H1 (cell line): Measurements from ENCODE around the gene KIF21A. TPM values are rescaled to one million over a fixed set of nuclear protein-coding genes. Genes with fewer than 3 reads are reported as not detected.

Source experiments
- CTCF ChIA-PET: fragments of 300-600 bp; sonication (Branson Sonifier 250); formaldehyde crosslinking; loops from one replicate; lab custom pipeline; 2021; ENCODE audit not compliant: partially characterized antibody; lab: Charles Lee
- POLR2A ChIA-PET: fragments of 300-600 bp; sonication (Branson Sonifier 250); formaldehyde crosslinking; loops from one replicate; lab custom pipeline; 2021; ENCODE audit warnings: inconsistent platforms; ENCODE audit not compliant: partially characterized antibody; lab: Charles Lee
- DNase-seq, 2 experiments: peaks; one replicate each; pipeline versions ENCODE4 v3.0.0 to v3.0.0-alpha.2; 2010 to 2022; ENCODE audit warnings: low spot score in 2 of 2, low read depth in 1 of 2, mixed read lengths in 1 of 2
- FAIRE-seq: peaks from 2 replicates; lab custom pipeline; 2011; peaks lifted over from hg19 to GRCh38; lab: Jason Lieb, UNC
- H2AFZ ChIP-seq: 2 replicates; pipeline ENCODE4 v1.8.1; 2012; ENCODE audit warnings: low read length, inconsistent platforms
- H2AK5ac ChIP-seq: 2 replicates; pipeline ENCODE4 v1.6.1; 2013; ENCODE audit warnings: low read depth, low read length
- H2BK120ac ChIP-seq: replicated peaks from 2 replicates; pipeline ENCODE3; 2013; ENCODE audit warnings: low read depth, low read length, inconsistent platforms
- H2BK12ac ChIP-seq: 2 replicates; pipeline ENCODE4 v1.6.1; 2013; ENCODE audit warnings: low read depth, low read length
- H2BK15ac ChIP-seq: 2 replicates; pipeline ENCODE4 v1.6.1; 2013; ENCODE audit warnings: low read length
- H2BK20ac ChIP-seq: 2 replicates; pipeline ENCODE4 v1.6.1; 2013; ENCODE audit warnings: low read length
- H2BK5ac ChIP-seq: 2 replicates; pipeline ENCODE4 v1.6.1; 2013; ENCODE audit warnings: low read depth, low read length
- H3K14ac ChIP-seq: 2 replicates; pipeline ENCODE4 v1.6.1; 2013; ENCODE audit warnings: inconsistent platforms; ENCODE audit not compliant: insufficient read length
- H3K18ac ChIP-seq: 2 replicates; pipeline ENCODE4 v1.6.1; 2013; ENCODE audit warnings: low read length; ENCODE audit errors: extremely low read depth
- H3K23ac ChIP-seq: 2 replicates; pipeline ENCODE4 v1.6.1; 2013; ENCODE audit warnings: inconsistent platforms; ENCODE audit not compliant: insufficient read length
- H3K23me2 ChIP-seq: 2 replicates; pipeline ENCODE4 v1.6.1; 2013; ENCODE audit warnings: low read depth, low read length
- H3K27ac ChIP-seq: 2 replicates; pipeline ENCODE4 v1.6.1; 2011; ENCODE audit warnings: low read depth, low read length, inconsistent platforms
- H3K27me3 ChIP-seq, 4 experiments: replicated peaks in 1 of 4; 1 replicate in 1 of 4; 2 replicates in 3 of 4; pipeline versions ENCODE4 v1.6.1 to v1.8.1; 2011 to 2013; ENCODE audit warnings: low read length in 3 of 4, mild to moderate bottlenecking in 3 of 4, inconsistent platforms in 2 of 4, mixed read lengths in 2 of 4, moderate library complexity in 1 of 4; ENCODE audit not compliant: control insufficient read depth in 3 of 4, insufficient read depth in 3 of 4; ENCODE audit errors: extremely low read depth in 1 of 4
- H3K36me3 ChIP-seq, 4 experiments: 2 replicates each; pipeline versions ENCODE4 v1.6.1 to v1.8.1; 2011 to 2013; ENCODE audit warnings: mild to moderate bottlenecking in 4 of 4, low read length in 3 of 4, moderate library complexity in 2 of 4, control low read depth in 1 of 4, inconsistent platforms in 1 of 4; ENCODE audit not compliant: insufficient read depth in 4 of 4, control insufficient read depth in 2 of 4
- H3K4ac ChIP-seq: replicated peaks from 2 replicates; pipeline ENCODE3; 2013; ENCODE audit warnings: low read length, low read depth, mixed read lengths, inconsistent platforms; ENCODE audit not compliant: insufficient read length
- H3K4me1 ChIP-seq, 4 experiments: replicated peaks in 1 of 4; 1 replicate in 1 of 4; 2 replicates in 3 of 4; pipeline versions ENCODE4 v1.6.1 to v1.8.1; 2011 to 2013; ENCODE audit warnings: low read length in 3 of 4, inconsistent platforms in 2 of 4, mixed read lengths in 1 of 4; ENCODE audit not compliant: insufficient read depth in 4 of 4, control insufficient read depth in 3 of 4
- H3K4me2 ChIP-seq, 2 experiments: 2 replicates each; pipeline versions ENCODE4 v1.6.1 to v1.8.1; 2011 to 2013; ENCODE audit warnings: low read depth in 2 of 2, low read length in 2 of 2, control low read depth in 1 of 2, inconsistent platforms in 1 of 2, mild to moderate bottlenecking in 1 of 2; ENCODE audit not compliant: insufficient read depth in 1 of 2
- H3K4me3 ChIP-seq, 4 experiments: fragments of 200-600, 300-600 bp in 1 of 4; sonication (generic), shearing (Covaris generic), sonication (Bioruptor Twin) in 1 of 4; 2 replicates each; pipeline versions ENCODE4 v1.5.1 to v1.8.1; 2011 to 2016; ENCODE audit warnings: low read length in 4 of 4, low read depth in 3 of 4, control low read depth in 2 of 4, inconsistent platforms in 2 of 4, mild to moderate bottlenecking in 2 of 4, mixed read lengths in 1 of 4, moderate library complexity in 1 of 4; ENCODE audit not compliant: insufficient read depth in 2 of 4; ENCODE audit errors: extremely low read depth in 1 of 4
- H3K56ac ChIP-seq: replicated peaks from 2 replicates; pipeline ENCODE3; 2013; ENCODE audit warnings: low read depth, mild to moderate bottlenecking, mixed read lengths, low read length, inconsistent platforms; ENCODE audit not compliant: insufficient read length
- H3K79me1 ChIP-seq: 2 replicates; pipeline ENCODE4 v1.6.1; 2013; ENCODE audit warnings: low read depth, low read length, control low read depth
- H3K79me2 ChIP-seq, 2 experiments: 2 replicates each; pipeline versions ENCODE4 v1.6.1 to v1.8.1; 2012 to 2013; ENCODE audit warnings: low read length in 2 of 2, mild to moderate bottlenecking in 2 of 2, inconsistent platforms in 1 of 2; ENCODE audit not compliant: insufficient read depth in 2 of 2, control insufficient read depth in 1 of 2
- H3K9ac ChIP-seq, 4 experiments: replicated peaks in 1 of 4; 1 replicate in 1 of 4; 2 replicates in 3 of 4; pipeline versions ENCODE4 v1.6.1 to v1.8.1; 2011 to 2013; ENCODE audit warnings: low read depth in 3 of 4, low read length in 3 of 4, control low read depth in 2 of 4, mild to moderate bottlenecking in 2 of 4, moderate library complexity in 2 of 4, inconsistent platforms in 1 of 4; ENCODE audit errors: extremely low read depth in 1 of 4
- H3K9me3 ChIP-seq, 2 experiments: 2 replicates each; pipeline versions ENCODE4 v1.6.1 to v1.8.1; 2012 to 2013; ENCODE audit warnings: mild to moderate bottlenecking in 2 of 2, moderate library complexity in 2 of 2, control low read depth in 1 of 2, inconsistent platforms in 1 of 2, low read depth in 1 of 2, low read length in 1 of 2, mixed read lengths in 1 of 2; ENCODE audit not compliant: insufficient read depth in 2 of 2
- H4K20me1 ChIP-seq, 2 experiments: replicated peaks in 1 of 2; 2 replicates each; pipeline versions ENCODE3 to v1.8.1; 2011 to 2013; ENCODE audit warnings: inconsistent platforms in 2 of 2, low read length in 2 of 2, mild to moderate bottlenecking in 1 of 2; ENCODE audit not compliant: insufficient read depth in 2 of 2, control insufficient read depth in 1 of 2
- H4K5ac ChIP-seq: 2 replicates; pipeline ENCODE4 v1.6.1; 2013; ENCODE audit warnings: low read length, low read depth, mixed read lengths, inconsistent platforms; ENCODE audit not compliant: insufficient read length
- H4K8ac ChIP-seq: 2 replicates; pipeline ENCODE4 v1.8.0; 2013; ENCODE audit warnings: mild to moderate bottlenecking, moderate library complexity, low read length, inconsistent platforms; ENCODE audit not compliant: insufficient read depth; ENCODE audit errors: extremely low read depth
- H4K91ac ChIP-seq: replicated peaks from 2 replicates; pipeline ENCODE3; 2013; ENCODE audit warnings: low read length, mixed read lengths, inconsistent platforms; ENCODE audit not compliant: insufficient read length
- CREB1 ChIP-seq: IDR thresholded peaks from 2 replicates; pipeline ENCODE4 v1.6.1; 2012; ENCODE audit warnings: inconsistent platforms
- EGR1 ChIP-seq: IDR thresholded peaks from 2 replicates; pipeline ENCODE4 v1.6.1; 2011; ENCODE audit warnings: low read depth, low read length, borderline replicate concordance
- HDAC2 ChIP-seq, 2 experiments: fragments of 300-600 bp in 1 of 2; sonication (generic) in 1 of 2; IDR thresholded peaks; 2 replicates each; pipeline ENCODE4 v1.6.1; 2011 to 2012; ENCODE audit warnings: low read depth in 2 of 2, low read length in 2 of 2, mild to moderate bottlenecking in 2 of 2, moderate library complexity in 2 of 2, borderline replicate concordance in 1 of 2, inconsistent platforms in 1 of 2
- KDM1A ChIP-seq: fragments of 200-600, 300-600 bp; sonication (generic); IDR thresholded peaks from 2 replicates; pipeline ENCODE4 v1.7.1; 2016; ENCODE audit warnings: mild to moderate bottlenecking, low read length, borderline replicate concordance
- PHF8 ChIP-seq: fragments of 200-600 bp; sonication (generic); conservative IDR thresholded peaks from 2 replicates; pipeline ENCODE4 v1.7.1; 2012; ENCODE audit warnings: low read depth, mild to moderate bottlenecking, inconsistent platforms, low read length, moderate library complexity
- RAD21 ChIP-seq, 2 experiments: IDR thresholded peaks in 1 of 2; conservative IDR thresholded peaks in 1 of 2; 2 replicates each; pipeline ENCODE4 v1.6.1; 2011; ENCODE audit warnings: low read depth in 2 of 2, low read length in 2 of 2, improper control_type of control experiment in 1 of 2, inconsistent platforms in 1 of 2, mild to moderate bottlenecking in 1 of 2, moderate library complexity in 1 of 2
- ZNF274 ChIP-seq: IDR thresholded peaks from 2 replicates; pipeline ENCODE4 v1.7.0; 2012; ENCODE audit warnings: low read length, borderline replicate concordance; ENCODE audit errors: extremely low read depth
- polyA plus RNA-seq, 7 experiments: library from polyadenylated mRNA; depleted of rRNA in 3 of 7; stranded (reverse) in 5 of 7; unstranded in 2 of 7; fragments of >200 nt in 5 of 7; fragments of 200-250 nt in 2 of 7; gene quantifications; 1 replicate in 5 of 7; 2 replicates in 1 of 7; 4 replicates in 1 of 7; pipeline versions ENCODE4 v1.2.1 to v1.2.3, GENCODE V29; 2011 to 2013; ENCODE audit warnings: missing spikeins in 2 of 7, mixed read lengths in 2 of 7
- total RNA-seq: library from RNA; stranded (reverse); fragmentation: NEBNext Ultra II Directional; extraction: Animal tissue kit (Norgen Biotek cat#: 25700); gene quantifications from 2 replicates; pipeline ENCODE4 v1.2.1, GENCODE V29; 2021

KIF21A gene
- total and polyA plus RNA-seq, 2 of the 8 experiments (the other 6 are each of a cell fraction or from before 2014, with no cell fraction given) = 10.0 to 26.0 TPM

- no peaks in the 10 kb centered on the region for H3K79me2 ChIP-seq
- H4K20me1 ChIP-seq = no peaks in the 10 kb centered on the region
- H2BK20ac ChIP-seq = no peak overlapping the region
- H2AK5ac ChIP-seq = no peak overlapping the region
- no peak overlapping the region for H3K14ac ChIP-seq
- H3K27me3 ChIP-seq = no peaks in the 10 kb centered on the region
- POLR2A ChIA-PET = no interaction called here
- no peak for FAIRE-seq
- no peak overlapping the region for H4K5ac ChIP-seq
- no peak overlapping the region for H2BK120ac ChIP-seq
- H3K4ac ChIP-seq = no peak overlapping the region
- no peak overlapping the region for H2BK15ac ChIP-seq
- DNase-seq = no peak
- no peak overlapping the region for H3K27ac ChIP-seq
- H2AFZ ChIP-seq = no peak overlapping the region
- H4K91ac ChIP-seq = no peak overlapping the region
- no peaks in the 10 kb centered on the region for H3K9me3 ChIP-seq
- H3K18ac ChIP-seq = no peak overlapping the region
- H3K9ac ChIP-seq = no peak overlapping the region
- H3K79me1 ChIP-seq = no peaks in the 10 kb centered on the region
- H3K23me2 ChIP-seq = no peaks in the 10 kb centered on the region
- no peaks in the 10 kb centered on the region for H3K36me3 ChIP-seq
- H2BK12ac ChIP-seq = no peak overlapping the region
- H3K23ac ChIP-seq = no peak overlapping the region
- H3K4me3 ChIP-seq = no peak overlapping the region
- CTCF ChIA-PET = interaction anchor here (1.1 kb wide), 1 partner anchor 24 kb away, joined by 3 read pairs; no protein-coding TSS in a partner anchor
- TF ChIP-seq RAD21 (IDR thresholded peaks at IDR 0.05 in 1 of 2, conservative IDR thresholded peaks at IDR 0.05 in 1 of 2; ENCODE audit: low read depth in 2 of 2, low read length in 2 of 2) (no peak), EGR1 (no peak), KDM1A (no peak), ZNF274 (no peak), CREB1 (no peak), HDAC2 (IDR thresholded peaks at IDR 0.05; ENCODE audit: borderline replicate concordance in 1 of 2, low read depth in 2 of 2, low read length in 2 of 2) (no peak), PHF8 (no peak)
- no peak overlapping the region for H4K8ac ChIP-seq
- H3K4me1 ChIP-seq = no peaks in the 10 kb centered on the region
- H2BK5ac ChIP-seq = no peak overlapping the region
- no peak overlapping the region for H3K56ac ChIP-seq
- no peak overlapping the region for H3K4me2 ChIP-seq
Observed at GRCh38 chr12:39467432-39467870, 24.5 kb upstream of the KIF21A start.
